SH-SY5Y (cell line): Measurements from ENCODE around the gene IBTK.

Experiments
- GATA2 ChIP-seq: IDR thresholded peaks from 2 replicates; pipeline ENCODE4 v1.6.1; 2011; ENCODE audit warnings: mild to moderate bottlenecking, low read depth, low read length
- GATA3 ChIP-seq: IDR thresholded peaks from 2 replicates; pipeline ENCODE4 v1.6.1; 2011; ENCODE audit warnings: low read depth, mild to moderate bottlenecking, low read length, moderate library complexity

DNA sequence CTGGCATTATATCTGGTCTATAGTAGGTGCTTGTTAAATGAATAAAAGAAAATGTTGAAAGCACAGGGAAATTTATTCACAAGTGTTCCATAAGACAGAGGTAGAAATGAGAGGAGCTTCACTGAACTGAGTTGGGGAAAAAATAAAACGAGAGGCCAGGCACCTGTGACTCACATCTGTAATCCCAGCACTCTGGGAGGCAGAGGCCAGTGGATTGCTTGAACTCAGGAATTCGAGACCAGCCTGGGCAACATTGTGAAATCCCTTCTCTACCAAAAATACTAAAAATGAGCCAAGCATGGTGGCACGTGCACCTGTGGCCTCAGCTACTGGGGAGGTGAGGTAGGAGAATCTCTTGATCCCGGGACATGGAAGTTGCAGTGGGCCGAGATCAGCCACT is 28.1 kb upstream of the IBTK start:
- TF ChIP-seq GATA2 (no peak), GATA3 (no peak)
